GM18511 (cell line): ENCODE data around the gene HTN1.
"Not testable (repeated sequence)": the region's sequence is repeated elsewhere in the genome, so short reads cannot be mapped to it uniquely, and the experiment has no call there.

Experiments
- ATAC-seq: cut with Tn5 transposase; IDR thresholded peaks from one replicate; pipeline ENCODE4 v1.9.1; 2021; ENCODE audit warnings: mild to moderate bottlenecking, moderate library complexity; ENCODE audit not compliant: unreplicated experiment

HTN1 gene

GRCh38 chr4:70050138-70050537 lies at the start of gene HTN1:
Gene HTN1, plus strand, starts transcription at chr4:70050438. Its CDS starts 2,639 bp downstream, at chr4:70053077.
- ATAC-seq = not testable (repeated sequence)

- ATAC-seq = no peak
Measured at GRCh38 chr4:70000711-70001110, 49.5 kb upstream of the HTN1 start.

- ATAC-seq = no peak
Measured at GRCh38 chr4:70002507-70002906, 47.7 kb upstream of the HTN1 start.

- ATAC-seq = no peak
Measured at GRCh38 chr4:70008771-70009170, 41.5 kb upstream of the HTN1 start.

- ATAC-seq = not testable (repeated sequence)
Measured at GRCh38 chr4:70019006-70019405, 31.2 kb upstream of the HTN1 start.

- ATAC-seq = no peak
Measured at GRCh38 chr4:70023218-70023617, 27.0 kb upstream of the HTN1 start.

- ATAC-seq = no peak
Measured at GRCh38 chr4:70027011-70027410, 23.2 kb upstream of the HTN1 start.

- ATAC-seq = not testable (repeated sequence)
Measured at GRCh38 chr4:70028159-70028558, 22.1 kb upstream of the HTN1 start, which contains the start of gene HTN3. Gene HTN3, plus strand, starts transcription at chr4:70028459. Its CDS starts 2,282 bp downstream, at chr4:70030741.

- not testable (repeated sequence) for ATAC-seq
Measured at GRCh38 chr4:70037559-70037958, 12.7 kb upstream of the HTN1 start.

- ATAC-seq = not testable (repeated sequence)
Measured at GRCh38 chr4:70039928-70040327, 10.3 kb upstream of the HTN1 start.

GRCh38 chr4:70041652-70042286 lies 8.5 kb upstream of the HTN1 start:
- ATAC-seq = no peak

- not testable (repeated sequence) for ATAC-seq
Measured at GRCh38 chr4:70056534-70056933, 6.3 kb downstream of the HTN1 start.

GRCh38 chr4:70057651-70058050 lies 7.4 kb downstream of the HTN1 start:
- no peak for ATAC-seq

GRCh38 chr4:70059149-70059548 lies 8.9 kb downstream of the HTN1 start:
- ATAC-seq = no peak

GRCh38 chr4:70062000-70062399 lies 11.8 kb downstream of the HTN1 start:
- peak; percentile 87 for ATAC-seq

- ATAC-seq = no peak
Measured at GRCh38 chr4:70080205-70080604, 30.0 kb downstream of the HTN1 start.

GRCh38 chr4:70099206-70099605 lies 49.0 kb downstream of the HTN1 start:
- ATAC-seq = no peak
